HG03469 (cell line): Measurements from ENCODE around the gene IL7R.
"Not testable (repeated sequence)": the region's sequence is repeated elsewhere in the genome, so short reads cannot be mapped to it uniquely, and the experiment has no call there.

Experiments
- ATAC-seq: cut with Tn5 transposase; IDR thresholded peaks from one replicate; pipeline ENCODE4 v1.9.1; 2021; ENCODE audit warnings: mild to moderate bottlenecking, moderate library complexity, moderate number of reproducible peaks; ENCODE audit not compliant: unreplicated experiment

Gene IL7R

GRCh38 chr5:35835796-35836742, 20.6 kb upstream of the IL7R start:
- no peak for ATAC-seq

DNA sequence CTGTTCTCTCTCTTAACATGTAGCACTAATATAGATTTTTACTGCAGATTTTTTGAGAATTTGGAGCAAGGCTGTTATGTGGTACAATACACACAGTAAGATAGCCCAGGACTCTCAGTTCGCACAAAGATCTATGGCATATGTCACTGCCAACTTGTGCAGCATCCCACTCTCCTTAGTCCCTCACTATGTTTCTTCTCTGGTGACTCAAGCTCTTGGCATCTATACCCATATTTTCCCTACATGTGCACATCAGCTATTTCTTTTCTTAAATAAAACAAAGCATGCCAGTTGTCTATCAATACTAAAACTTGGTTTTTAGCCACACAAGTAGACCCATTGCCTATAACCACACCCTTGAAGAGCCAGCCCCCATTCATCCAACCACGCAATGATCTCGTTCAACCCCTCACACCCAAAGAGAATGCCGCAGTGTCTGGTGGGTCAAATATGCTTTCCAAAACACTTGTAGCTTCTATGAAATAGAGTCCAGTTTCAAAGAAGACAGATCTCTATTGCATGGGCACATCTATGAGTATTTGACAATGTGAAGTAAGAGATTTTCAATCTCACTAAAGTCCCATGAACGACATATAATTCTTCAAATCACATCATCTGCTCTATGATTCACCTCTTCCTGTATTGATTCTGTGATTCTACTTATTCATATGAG, 18.2 kb upstream of the IL7R start:
- ATAC-seq = no peak

DNA sequence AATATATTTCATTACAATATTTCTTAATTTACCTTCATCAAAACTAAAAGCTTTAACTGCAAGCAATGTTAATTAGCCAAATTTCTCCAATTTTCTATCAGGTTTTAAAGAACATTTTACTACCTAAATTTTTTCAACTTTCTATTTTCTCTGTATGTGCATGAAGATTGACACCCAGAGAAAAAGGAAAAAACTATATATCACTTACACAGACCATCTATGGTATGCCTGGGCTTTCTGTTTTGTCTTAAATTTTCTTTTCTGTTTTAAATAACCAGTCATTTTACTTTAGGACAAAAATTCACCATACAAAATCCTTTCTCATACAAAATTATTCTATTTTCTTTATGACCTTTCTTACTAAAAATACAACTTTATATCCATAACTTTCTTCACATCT, 13.8 kb upstream of the IL7R start:
- ATAC-seq = no peak

GRCh38 chr5:35845508-35845907, 11.2 kb upstream of the IL7R start:
- ATAC-seq = not testable (repeated sequence)

DNA sequence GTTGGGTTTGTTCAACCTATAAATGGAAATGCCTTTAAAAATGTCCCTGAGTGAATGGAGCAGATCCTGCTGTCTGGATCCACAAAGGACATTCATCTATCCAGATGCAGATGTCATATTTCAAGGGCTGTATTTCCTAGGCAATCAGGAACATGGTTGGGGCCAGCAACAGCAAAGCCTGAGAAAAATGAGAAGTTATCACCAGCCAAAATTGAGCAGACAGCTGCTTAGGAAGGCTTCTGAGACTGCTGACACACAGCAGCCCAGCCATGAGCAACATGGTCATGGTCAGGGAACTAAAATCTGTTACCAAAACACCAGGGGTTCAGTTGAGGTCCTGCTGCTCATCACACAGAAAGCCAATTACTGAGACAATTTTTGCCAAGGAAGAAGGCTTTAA, 9.2 kb upstream of the IL7R start:
- no peak for ATAC-seq

DNA sequence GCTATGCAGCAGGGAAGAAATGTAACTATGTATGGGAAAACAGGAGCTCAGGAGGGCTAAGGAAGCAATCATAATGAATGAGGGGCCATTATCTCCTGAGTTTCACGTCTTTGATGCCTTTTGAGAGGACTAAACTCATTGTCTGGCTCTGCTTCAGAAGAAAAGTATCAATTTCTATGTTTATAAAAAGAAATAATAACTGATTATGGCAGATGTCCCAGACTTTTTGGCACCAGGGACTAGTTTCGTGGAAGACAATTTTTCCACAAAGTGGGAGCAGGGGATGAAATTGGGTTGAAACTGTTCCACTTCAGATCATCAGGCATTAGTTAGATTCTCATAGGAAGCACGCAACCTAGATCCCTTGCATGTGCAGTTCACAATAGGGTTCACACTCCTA, 8.7 kb upstream of the IL7R start:
- ATAC-seq = no peak

GRCh38 chr5:35849860-35850259, 6.8 kb upstream of the IL7R start:
- no peak for ATAC-seq

GRCh38 chr5:35850967-35851680, 5.6 kb upstream of the IL7R start:
- no peak for ATAC-seq

DNA sequence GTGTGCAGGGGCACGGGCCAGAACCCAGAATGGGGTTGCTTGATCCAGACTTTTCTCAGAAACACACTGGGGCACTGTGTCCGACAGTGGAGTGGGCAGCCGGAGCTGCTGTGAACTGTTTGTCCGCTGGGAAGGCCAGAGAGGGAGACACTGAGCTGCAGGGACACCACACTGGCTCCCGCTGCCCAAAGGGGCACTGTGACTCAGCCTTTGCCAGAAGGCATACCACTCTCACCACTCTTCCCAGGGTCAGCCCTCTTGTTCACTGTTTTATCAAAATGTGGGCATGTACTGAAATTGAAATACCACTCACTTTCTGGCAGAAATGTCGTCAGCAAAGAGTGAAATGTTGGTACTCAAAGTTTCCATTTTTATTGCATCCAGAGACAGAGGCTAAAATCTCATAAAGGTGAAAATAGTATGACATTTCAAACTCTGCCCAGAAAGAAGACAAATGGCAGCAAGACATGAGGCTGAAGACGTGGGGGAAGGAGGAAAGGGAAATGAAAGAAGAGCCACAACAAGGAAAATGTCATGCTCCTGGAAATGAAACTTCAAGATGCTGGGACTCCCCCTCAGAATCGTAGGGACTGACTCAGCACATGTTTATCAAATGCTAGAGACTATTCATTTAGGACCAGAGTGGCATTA, 4.5 kb upstream of the IL7R start:
- no peak for ATAC-seq

GRCh38 chr5:35852773-35853172, 3.9 kb upstream of the IL7R start:
- ATAC-seq = no peak

DNA sequence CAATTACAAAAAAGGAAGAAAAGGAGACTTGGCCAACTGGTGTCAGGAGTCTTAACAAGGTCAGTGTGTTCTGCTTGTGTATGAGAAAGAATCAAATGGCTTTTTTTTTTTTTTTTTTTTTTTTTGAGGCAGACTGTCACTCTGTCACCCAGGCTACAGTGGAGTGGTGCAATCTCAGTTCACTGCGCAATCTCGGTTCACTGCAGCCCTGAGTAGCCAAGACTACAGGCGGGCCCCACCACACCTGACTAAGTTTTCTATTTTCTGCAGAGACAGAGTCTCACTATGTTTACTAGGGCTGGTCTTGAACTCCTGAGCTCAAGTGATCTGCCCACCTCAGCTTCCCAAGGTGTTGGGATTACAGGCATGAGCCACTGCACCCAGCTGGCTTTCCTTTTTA, 3.1 kb upstream of the IL7R start:
- ATAC-seq = no peak

DNA sequence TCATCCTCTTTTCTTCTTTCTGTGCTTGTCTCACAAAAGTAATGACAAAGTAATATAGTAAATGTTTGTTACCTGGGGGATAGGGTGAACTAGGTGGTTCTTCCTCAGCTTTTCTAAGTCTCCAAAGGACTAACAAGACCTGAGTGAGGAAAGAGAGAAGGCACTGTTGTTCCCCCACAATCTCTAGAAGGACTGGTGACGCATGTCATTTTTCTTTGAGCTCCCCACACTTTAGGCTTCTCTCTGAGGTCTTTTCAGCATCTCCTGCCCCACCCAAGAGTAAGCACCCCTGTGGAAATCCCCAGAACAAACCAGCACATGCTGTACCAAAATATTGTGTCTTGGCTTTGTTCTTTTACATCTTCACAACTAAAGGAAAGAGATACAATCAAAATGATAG, 2.4 kb upstream of the IL7R start:
- ATAC-seq = no peak

GRCh38 chr5:35855187-35855586, 1.5 kb upstream of the IL7R start:
- no peak for ATAC-seq

GRCh38 chr5:35856186-35856764, 416 bp upstream of the IL7R start:
- not testable (repeated sequence) for ATAC-seq

DNA sequence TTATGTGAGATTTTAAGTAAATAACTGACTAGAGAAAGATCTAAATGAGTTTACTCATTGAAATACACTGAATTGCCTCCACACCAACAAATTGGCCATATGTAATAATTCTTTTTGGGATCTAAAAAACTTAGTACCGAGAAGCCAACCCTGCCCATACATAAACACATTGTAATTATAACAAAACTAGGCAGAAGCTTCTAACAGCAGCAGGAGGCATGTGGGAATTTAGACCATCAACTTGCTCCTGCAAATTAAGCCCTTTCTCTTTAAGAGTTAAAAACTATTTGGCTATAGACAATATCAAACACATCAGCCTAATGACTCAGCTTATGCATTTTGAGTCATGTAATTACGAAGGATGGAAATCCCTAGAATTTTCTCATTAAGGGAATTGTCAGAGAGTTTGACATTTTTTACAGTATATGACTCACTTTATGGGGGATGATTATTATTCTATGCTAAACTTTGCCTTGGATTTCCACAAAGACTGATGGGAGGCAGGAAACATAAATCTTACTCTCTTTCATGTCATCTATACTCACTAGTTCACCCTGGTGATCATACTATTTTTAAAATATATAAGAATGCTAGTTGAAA, 1.0 kb downstream of the IL7R start:
- ATAC-seq = no peak

GRCh38 chr5:35859101-35859661, 2.5 kb downstream of the IL7R start:
- ATAC-seq = no peak

GRCh38 chr5:35860686-35861085, 4.0 kb downstream of the IL7R start:
- no peak for ATAC-seq

DNA sequence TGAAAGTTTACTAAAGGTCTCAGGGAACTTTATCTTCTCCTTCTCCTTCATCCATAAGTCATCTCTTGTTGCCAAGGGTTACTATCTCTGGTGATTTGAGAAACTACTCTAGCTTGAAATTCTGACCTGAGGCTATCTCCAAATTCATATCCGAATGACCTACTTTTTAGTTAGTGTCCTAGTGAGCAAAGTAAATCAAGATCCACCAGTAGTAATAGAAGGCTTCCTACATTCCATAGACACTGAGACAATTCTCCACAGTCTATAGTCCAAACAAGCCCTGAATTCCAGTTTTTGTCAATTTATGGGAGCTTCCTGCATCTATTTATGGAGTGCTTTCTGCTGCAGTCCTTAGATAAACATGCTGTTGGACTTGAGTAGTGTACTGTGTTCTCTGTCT, 5.0 kb downstream of the IL7R start:
- ATAC-seq = no peak

DNA sequence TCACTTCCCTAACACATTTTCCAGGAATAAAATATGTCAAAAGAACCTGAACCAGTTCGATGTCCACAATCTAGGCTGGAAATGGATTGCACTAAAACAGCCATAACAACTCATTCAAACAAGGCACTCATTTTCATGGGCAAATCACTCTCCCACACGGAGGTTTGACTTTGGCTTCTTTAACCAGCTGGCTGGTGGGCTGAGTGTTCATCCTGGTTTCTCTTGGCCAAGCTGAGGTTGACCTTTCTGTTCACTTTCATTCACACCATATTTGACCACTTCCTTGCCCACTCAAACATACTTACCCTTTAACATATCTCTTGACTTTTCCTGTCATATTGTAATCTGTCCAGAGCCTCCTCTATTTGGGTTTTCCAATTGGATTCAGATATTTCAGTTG, 5.4 kb downstream of the IL7R start:
- ATAC-seq = no peak

GRCh38 chr5:35863159-35863558, 6.5 kb downstream of the IL7R start:
- no peak for ATAC-seq
